Natural killer cell (primary cell): ENCODE results near the gene MAP7D3. TPM values are rescaled to one million over a fixed set of nuclear protein-coding genes. Genes with fewer than 3 reads are reported as not detected.

Experiments
- ATAC-seq, 3 donors: fragments of 150-1000 bp in 2 of 3; fragments of 200-7000 bp in 1 of 3; cut with Tn5 transposase; 1 replicate in 1 of 3; 2 replicates in 2 of 3; pipeline ENCODE4 v1.10.0; 2021; ENCODE audit warnings: mild to moderate bottlenecking in 2 of 3, moderate library complexity in 2 of 3
- DNase-seq, 2 donors: peaks; one replicate each; pipeline versions ENCODE4 v3.0.0 to v3.0.0-alpha.2; 2013 to 2021; ENCODE audit warnings: mixed read lengths in 1 of 2
- H3K27ac ChIP-seq: one replicate; pipeline ENCODE4 v1.5.1; 2013; ENCODE audit warnings: mild to moderate bottlenecking, low read length
- H3K27me3 ChIP-seq: one replicate; pipeline ENCODE4 v1.6.1; 2013; ENCODE audit warnings: low read length; ENCODE audit not compliant: control insufficient read depth, insufficient read depth
- H3K36me3 ChIP-seq: one replicate; pipeline ENCODE4 v1.6.1; 2013; ENCODE audit warnings: low read length; ENCODE audit not compliant: control insufficient read depth, insufficient read depth
- H3K4me1 ChIP-seq: one replicate; pipeline ENCODE4 v1.6.1; 2013; ENCODE audit warnings: low read length; ENCODE audit not compliant: control insufficient read depth, insufficient read depth
- H3K4me3 ChIP-seq: one replicate; pipeline ENCODE4 v1.5.1; 2013; ENCODE audit warnings: low read length
- H3K9me3 ChIP-seq: one replicate; pipeline ENCODE4 v1.6.1; 2013; ENCODE audit warnings: low read length; ENCODE audit not compliant: control insufficient read depth, insufficient read depth
- H3K27ac Mint-ChIP-seq, 2 donors: one replicate each; pipeline ENCODE4 v1.8.0; 2022; ENCODE audit warnings: mild to moderate bottlenecking in 2 of 2, mixed read lengths in 2 of 2, moderate library complexity in 1 of 2
- H3K27me3 Mint-ChIP-seq, 2 donors: one replicate each; pipeline ENCODE4 v1.8.0; 2022; ENCODE audit warnings: low read depth in 2 of 2, mixed read lengths in 2 of 2
- H3K36me3 Mint-ChIP-seq: one replicate; pipeline ENCODE4 v1.8.0; 2022; ENCODE audit warnings: mixed read lengths
- H3K4me1 Mint-ChIP-seq, 2 donors: one replicate each; pipeline ENCODE4 v1.8.0; 2022; ENCODE audit warnings: mixed read lengths in 2 of 2
- H3K4me3 Mint-ChIP-seq: one replicate; pipeline ENCODE4 v1.8.0; 2022; ENCODE audit warnings: mild to moderate bottlenecking, moderate library complexity, mixed read lengths
- H3K9me3 Mint-ChIP-seq, 2 donors: one replicate each; pipeline ENCODE4 v1.8.0; 2022; ENCODE audit warnings: mixed read lengths in 2 of 2
- CTCF ChIP-seq: fragments of 200-600 bp; IDR thresholded peaks from one replicate; pipeline ENCODE4 v1.8.0; 2022; ENCODE audit warnings: antibody characterized with exemption
- WGBS: methylation state at CpG from one replicate; pipeline ENCODE4 v1.1.7; 2013; ENCODE audit warnings: missing lambda C conversion rate; ENCODE audit not compliant: insufficient coverage; 5-methylcytosine and 5-hydroxymethylcytosine counted together
- intact Hi-C: fragments of 100-400 bp; cut with micrococcal nuclease; formaldehyde crosslinking; loops from one replicate; pipeline ENCODE4 v1.14.2; 2022
- total RNA-seq, 4 donors: library from RNA; stranded (reverse); fragments of 120-200 nt in 1 of 4; gene quantifications; one replicate each; pipeline versions ENCODE4 v1.2.3 to v1.2.4, GENCODE V29; 2013 to 2022

The MAP7D3 gene
- total RNA-seq, 3 donors from 2014 or later (not counting 1 experiment from before 2014, with no cell fraction given), result 5.6 to 6.1 (median 5.7) TPM

- Histone ChIP-seq H3K4me3 (no peak overlapping the region), H3K27ac (no peak overlapping the region), H3K4me1 (no peaks in the 10 kb centered on the region), H3K27me3 (no peaks in the 10 kb centered on the region), H3K9me3 (no peaks in the 10 kb centered on the region), H3K36me3 (no peaks in the 10 kb centered on the region)
- intact Hi-C loops, result no loop called here
- DNase-seq (no peak), ATAC-seq (no peak)
- Mint-ChIP-seq H3K9me3 (no peaks in the 10 kb centered on the region), H3K27me3 (peaks cover 0 to 10% of the 10 kb centered on the region in 2 donors), H3K4me3 (no peak overlapping the region), H3K36me3 (no peaks in the 10 kb centered on the region), H3K4me1 (no peaks in the 10 kb centered on the region), H3K27ac (no peak overlapping the region)
- WGBS, result no CpG with 5 or more reads among the region's 1 CpG
- no peak for TF ChIP-seq CTCF
Observed at GRCh38 chrX:136163689-136164088, 87.5 kb downstream of the MAP7D3 start.

Other genes with a start within 250 kb of the MAP7D3 start
- 1 to 10 TPM; 3.2 to 5.7 (median 3.7) TPM for gene FHL1, start 103.9 kb downstream of the MAP7D3 start, total RNA-seq
- not detected for gene ADGRG4, start 49.6 kb upstream of the MAP7D3 start, total RNA-seq
- not detected for gene BRS3, start 236.5 kb upstream of the MAP7D3 start, total RNA-seq
- gene HTATSF1, start 246.2 kb upstream of the MAP7D3 start, total RNA-seq, result 10 to 100 TPM; 26.4 to 30.4 (median 28.2) TPM